Colonic mucosa (tissue), 4 donors: ENCODE results near the gene HIC1. TPM values are rescaled to one million over a fixed set of nuclear protein-coding genes. Genes with fewer than 3 reads are reported as not detected.

ENCODE experiments used
- DNase-seq: peaks from one replicate; pipeline ENCODE4 v3.0.0-alpha.2; 2020
- H3K27ac ChIP-seq: fragments of 200-600 bp; one replicate; pipeline ENCODE4 v1.8.0; 2021
- H3K27me3 ChIP-seq: fragments of 200-600 bp; one replicate; pipeline ENCODE4 v1.8.0; 2021
- H3K36me3 ChIP-seq: fragments of 200-600 bp; one replicate; pipeline ENCODE4 v1.8.0; 2021
- H3K4me1 ChIP-seq: fragments of 200-600 bp; one replicate; pipeline ENCODE4 v1.8.0; 2021; ENCODE audit warnings: mild to moderate bottlenecking
- H3K4me3 ChIP-seq: fragments of 200-600 bp; one replicate; pipeline ENCODE4 v1.8.0; 2021
- H3K9ac ChIP-seq, 2 donors: one replicate each; pipeline ENCODE4 v1.7.0; 2013; ENCODE audit warnings: control low read depth in 2 of 2, low read depth in 2 of 2, low read length in 2 of 2
- H3K9me3 ChIP-seq: fragments of 200-600 bp; one replicate; pipeline ENCODE4 v1.8.0; 2021
- CTCF ChIP-seq: fragments of 200-600 bp; IDR thresholded peaks from one replicate; pipeline ENCODE4 v1.8.0; 2022; ENCODE audit warnings: antibody characterized with exemption, mild to moderate bottlenecking
- intact Hi-C: fragments of 100-400 bp; cut with DNase I; formaldehyde crosslinking; loops from one replicate; pipeline ENCODE4 v1.14.1; 2022
- total RNA-seq, 2 donors: library from RNA; stranded (reverse); fragmentation: NEBNext Ultra II Directional in 1 of 2; extraction: Animal tissue kit (Norgen Biotek cat#: 25700) in 1 of 2; gene quantifications; one replicate each; pipeline ENCODE4 v1.2.1, GENCODE V29; 2021
- donor health status: healthy.
- donor health status: DM: no; HTN: no; CAD: no.
- donor health status: DM: no; HTN: no; CAD: no.

The HIC1 gene
- total RNA-seq, 2 donors from 2014 or later = 7.0 to 11.2 TPM

- H3K9ac ChIP-seq = peak overlapping the region; percentile 40 to 53
These were observed 716 bp upstream of the HIC1 start for GRCh38 chr17:2054262-2054511.

GRCh38 chr17:2055292-2056205 lies 646 bp downstream of the HIC1 start:
- intact Hi-C loops = loop anchor here (2.0 to 10.0 kb wide), 3 partner anchors 117 to 219 kb away; no protein-coding TSS in a partner anchor
- Histone ChIP-seq H3K9me3 (no peaks in the 10 kb centered on the region), H3K36me3 (no peaks in the 10 kb centered on the region), H3K4me3 (peak overlapping the region; percentile 59), H3K27ac (peak overlapping the region; percentile 79), H3K4me1 (peaks cover 16% of the 10 kb centered on the region), H3K27me3 (peaks cover 51% of the 10 kb centered on the region), H3K9ac (peak overlapping the region; percentile 40 to 76)
- no peak for TF ChIP-seq CTCF
- DNase-seq = no peak

More at GRCh38 chr17:2054262-2054511, 716 bp upstream of the HIC1 start:
- H3K36me3 ChIP-seq = no peaks in the 10 kb centered on the region
- intact Hi-C loops = loop anchor here (2.0 to 10.0 kb wide), 2 partner anchors 189 to 221 kb away; no protein-coding TSS in a partner anchor
- DNase-seq = no peak
- H3K4me3 ChIP-seq = peak overlapping the region; percentile 59
- peaks cover 54% of the 10 kb centered on the region for H3K27me3 ChIP-seq
- peaks cover 18% of the 10 kb centered on the region for H3K4me1 ChIP-seq
- no peak for TF ChIP-seq CTCF
- no peaks in the 10 kb centered on the region for H3K9me3 ChIP-seq
- peak overlapping the region; percentile 79 for H3K27ac ChIP-seq

- no peaks in the 10 kb centered on the region for H3K36me3 ChIP-seq
- peaks cover 41% of the 10 kb centered on the region for H3K27me3 ChIP-seq
- no peaks in the 10 kb centered on the region for H3K9me3 ChIP-seq
- H3K27ac ChIP-seq = peak overlapping the region; percentile 71
- H3K9ac ChIP-seq = peak overlapping the region; percentile 63 to 76
- H3K4me1 ChIP-seq = peaks cover 13% of the 10 kb centered on the region
- TF ChIP-seq CTCF = no peak
- intact Hi-C loops = loop anchor here (5.0 to 10.0 kb wide), 2 partner anchors 116 to 218 kb away; no protein-coding TSS in a partner anchor
- H3K4me3 ChIP-seq = peak overlapping the region; percentile 59
- DNase-seq = no peak
These were observed 1.6 kb downstream of the HIC1 start for GRCh38 chr17:2056206-2057174.

GRCh38 chr17:2057175-2057759 lies 2.4 kb downstream of the HIC1 start:
- no peak for DNase-seq
- peaks cover 35% of the 10 kb centered on the region for H3K27me3 ChIP-seq
- H3K4me1 ChIP-seq = peaks cover 13% of the 10 kb centered on the region
- no peak for TF ChIP-seq CTCF
- no peaks in the 10 kb centered on the region for H3K36me3 ChIP-seq
- no peaks in the 10 kb centered on the region for H3K9me3 ChIP-seq
- H3K4me3 ChIP-seq = peak overlapping the region; percentile 59
- H3K27ac ChIP-seq = peak overlapping the region; percentile 50
- H3K9ac ChIP-seq = peak overlapping the region in 1 of 2 donors; percentile 76
- intact Hi-C loops = loop anchor here (5.0 to 10.0 kb wide), 2 partner anchors 115 to 218 kb away; no protein-coding TSS in a partner anchor
